Esophagus squamous epithelium (tissue), 5 donors: Measurements from ENCODE around the gene MTA1. TPM values are rescaled to one million over a fixed set of nuclear protein-coding genes. Genes with fewer than 3 reads are reported as not detected.

Source experiments
- DNase-seq: peaks from one replicate; lab custom pipeline; 2025; lab: John Stamatoyannopoulos, UW
- H3K27ac ChIP-seq, 4 donors: fragments of 200-600 bp; sonication (generic); one replicate each; pipeline ENCODE4 v1.5.1; 2016 to 2019; ENCODE audit warnings: mild to moderate bottlenecking in 1 of 4
- H3K27me3 ChIP-seq, 4 donors: fragments of 200-600 bp; sonication (generic); 1 replicate in 3 of 4; 2 replicates in 1 of 4; pipeline versions ENCODE4 v1.5.1 to v1.6.0; 2017 to 2021; ENCODE audit warnings: antibody characterized with exemption in 1 of 4
- H3K36me3 ChIP-seq, 3 donors: fragments of 200-600 bp; sonication (generic); one replicate each; pipeline ENCODE4 v1.5.1; 2016 to 2019
- H3K4me1 ChIP-seq, 3 donors: fragments of 200-600 bp; sonication (generic); one replicate each; pipeline ENCODE4 v1.5.1; 2017 to 2019
- H3K4me3 ChIP-seq, 4 donors: fragments of 200-600 bp; sonication (generic); 1 replicate in 3 of 4; 2 replicates in 1 of 4; pipeline ENCODE4 v1.5.1; 2016 to 2019; ENCODE audit warnings: mild to moderate bottlenecking in 2 of 4, moderate library complexity in 1 of 4
- H3K9me3 ChIP-seq, 3 donors: fragments of 200-600 bp; sonication (generic); one replicate each; pipeline ENCODE4 v1.5.1; 2016 to 2019
- POLR2A ChIP-seq, 4 donors: fragments of 450-650 bp; IDR thresholded peaks; one replicate each; pipeline ENCODE4 v1.6.1; 2017; ENCODE audit warnings: antibody characterized with exemption in 4 of 4, mild to moderate bottlenecking in 4 of 4, moderate library complexity in 3 of 4
- WGBS, 2 donors: methylation state at CpG; one replicate each; pipeline ENCODE4 v1.1.5; 2018; 5-methylcytosine and 5-hydroxymethylcytosine counted together
- intact Hi-C: fragments of 100-400 bp; cut with DNase I; formaldehyde crosslinking; loops from one replicate; pipeline ENCODE4 v1.15.0; 2022
- total RNA-seq, 4 donors: library from RNA; depleted of rRNA; stranded (reverse); fragments of >200 nt; gene quantifications; one replicate each; pipeline ENCODE4 v1.1.0, GENCODE V29; 2016
- TF ChIP-seq, protein P1 (sequence below), 6 experiments: fragments of 450-650 bp in 4 of 6; fragments of 200-600 bp in 2 of 6; sonication (generic) in 2 of 6; IDR thresholded peaks; one replicate each; pipeline ENCODE4 v1.5.1; 2016 to 2019; ENCODE audit warnings: antibody characterized with exemption in 6 of 6, mild to moderate bottlenecking in 4 of 6, moderate library complexity in 4 of 6
- donor health status: DM: yes; HTN: yes; CAD: no.

MTA1 gene
- total RNA-seq, 4 donors from 2014 or later = 19.9 to 64.7 (median 39.6) TPM

GRCh38 chr14:105380756-105381155, 38.9 kb upstream of the MTA1 start:
- DNase-seq = no peak
- H3K27ac ChIP-seq = no peak overlapping the region
- H3K36me3 ChIP-seq = peaks cover 0 to 69% (median 16%) of the 10 kb centered on the region in 3 donors
- H3K4me3 ChIP-seq = no peak overlapping the region
- no peaks in the 10 kb centered on the region for H3K9me3 ChIP-seq
- H3K4me1 ChIP-seq = peaks cover 7 to 20% (median 10%) of the 10 kb centered on the region in 3 donors
- TF ChIP-seq, protein P1, sequence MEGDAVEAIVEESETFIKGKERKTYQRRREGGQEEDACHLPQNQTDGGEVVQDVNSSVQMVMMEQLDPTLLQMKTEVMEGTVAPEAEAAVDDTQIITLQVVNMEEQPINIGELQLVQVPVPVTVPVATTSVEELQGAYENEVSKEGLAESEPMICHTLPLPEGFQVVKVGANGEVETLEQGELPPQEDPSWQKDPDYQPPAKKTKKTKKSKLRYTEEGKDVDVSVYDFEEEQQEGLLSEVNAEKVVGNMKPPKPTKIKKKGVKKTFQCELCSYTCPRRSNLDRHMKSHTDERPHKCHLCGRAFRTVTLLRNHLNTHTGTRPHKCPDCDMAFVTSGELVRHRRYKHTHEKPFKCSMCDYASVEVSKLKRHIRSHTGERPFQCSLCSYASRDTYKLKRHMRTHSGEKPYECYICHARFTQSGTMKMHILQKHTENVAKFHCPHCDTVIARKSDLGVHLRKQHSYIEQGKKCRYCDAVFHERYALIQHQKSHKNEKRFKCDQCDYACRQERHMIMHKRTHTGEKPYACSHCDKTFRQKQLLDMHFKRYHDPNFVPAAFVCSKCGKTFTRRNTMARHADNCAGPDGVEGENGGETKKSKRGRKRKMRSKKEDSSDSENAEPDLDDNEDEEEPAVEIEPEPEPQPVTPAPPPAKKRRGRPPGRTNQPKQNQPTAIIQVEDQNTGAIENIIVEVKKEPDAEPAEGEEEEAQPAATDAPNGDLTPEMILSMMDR (IDR thresholded peaks at IDR 0.05) = no peak
- TF ChIP-seq POLR2A (IDR thresholded peaks at IDR 0.05) = no peak
- WGBS, 2 donors = 63% methylated on average over 6 of the region's 19 CpGs; no CpG with 5 or more reads in 1 of the 2 donors
- intact Hi-C loops = no loop called here
- H3K27me3 ChIP-seq = no peaks in the 10 kb centered on the region

- Histone ChIP-seq H3K36me3 (peaks cover 0 to 78% (median 16%) of the 10 kb centered on the region in 3 donors), H3K4me3 (no peak overlapping the region), H3K9me3 (no peaks in the 10 kb centered on the region), H3K4me1 (peaks cover 7 to 30% (median 10%) of the 10 kb centered on the region in 3 donors), H3K27ac (no peak overlapping the region), H3K27me3 (no peaks in the 10 kb centered on the region)
- TF ChIP-seq, protein P1 (IDR thresholded peaks at IDR 0.05) = no peak
- TF ChIP-seq POLR2A (IDR thresholded peaks at IDR 0.05) = no peak
- DNase-seq = no peak
- intact Hi-C loops = no loop called here
- WGBS, 2 donors = 80 to 86% methylated on average over 1 to 10 of the region's 27 CpGs
These were observed 37.9 kb upstream of the MTA1 start for GRCh38 chr14:105381446-105382342.

- no peaks in the 10 kb centered on the region for H3K9me3 ChIP-seq
- H3K36me3 ChIP-seq = peaks cover 0 to 87% (median 16%) of the 10 kb centered on the region in 3 donors
- intact Hi-C loops = no loop called here
- 88 to 92% methylated on average over 7 to 15 of the region's 26 CpGs for WGBS, 2 donors
- no peak for DNase-seq
- peaks cover 7 to 37% (median 13%) of the 10 kb centered on the region in 3 donors for H3K4me1 ChIP-seq
- H3K4me3 ChIP-seq = no peak overlapping the region
- H3K27ac ChIP-seq = no peak overlapping the region
- TF ChIP-seq, protein P1 (IDR thresholded peaks at IDR 0.05) = no peak
- TF ChIP-seq POLR2A (IDR thresholded peaks at IDR 0.05) = no peak
- H3K27me3 ChIP-seq = no peaks in the 10 kb centered on the region
These were observed 37.1 kb upstream of the MTA1 start for GRCh38 chr14:105382343-105383082.

DNA sequence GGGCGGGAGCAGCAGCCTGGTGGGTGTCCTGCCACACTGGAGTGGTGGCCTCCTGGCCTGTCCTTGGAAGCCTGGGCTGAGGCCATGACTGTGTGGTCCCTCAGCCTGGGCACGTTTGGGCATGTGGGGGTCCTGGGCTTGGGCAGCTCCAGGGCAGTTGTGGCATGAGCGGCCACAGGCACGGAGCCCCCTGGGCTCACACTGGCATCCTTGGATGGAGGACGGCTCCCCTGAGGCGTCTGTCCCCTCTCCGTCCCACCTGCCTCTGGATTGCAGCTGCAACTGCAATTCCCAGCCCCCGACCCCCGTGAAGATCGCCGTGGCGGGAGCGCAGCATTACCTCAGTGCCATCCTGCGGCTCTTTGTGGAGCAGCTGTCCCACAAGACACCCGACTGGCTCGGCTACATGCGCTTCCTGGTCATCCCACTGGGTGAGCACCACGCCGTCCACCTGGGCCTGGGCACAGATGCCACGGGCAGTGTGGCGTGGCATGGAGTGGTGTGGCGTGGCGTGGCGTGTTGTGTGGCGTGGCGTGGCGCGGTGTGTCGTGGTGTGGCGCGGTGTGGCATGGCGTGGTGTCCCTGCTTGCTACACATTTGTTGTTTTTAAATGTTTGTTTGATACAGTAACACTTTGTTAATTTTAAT, 36.4 kb upstream of the MTA1 start:
- H3K36me3 ChIP-seq = peaks cover 0 to 94% (median 16%) of the 10 kb centered on the region in 3 donors
- H3K27me3 ChIP-seq = no peaks in the 10 kb centered on the region
- H3K4me3 ChIP-seq = no peak overlapping the region
- 97 to 98% methylated on average over 9 to 12 of the region's 32 CpGs for WGBS, 2 donors
- DNase-seq = no peak
- intact Hi-C loops = no loop called here
- peaks cover 7 to 37% (median 13%) of the 10 kb centered on the region in 3 donors for H3K4me1 ChIP-seq
- H3K27ac ChIP-seq = no peak overlapping the region
- H3K9me3 ChIP-seq = no peaks in the 10 kb centered on the region
- TF ChIP-seq, protein P1 (IDR thresholded peaks at IDR 0.05) = no peak
- no peak for TF ChIP-seq POLR2A (IDR thresholded peaks at IDR 0.05)
